Measurements from ENCODE around the gene RHEBL1.

RHEBL1 gene

DNA sequence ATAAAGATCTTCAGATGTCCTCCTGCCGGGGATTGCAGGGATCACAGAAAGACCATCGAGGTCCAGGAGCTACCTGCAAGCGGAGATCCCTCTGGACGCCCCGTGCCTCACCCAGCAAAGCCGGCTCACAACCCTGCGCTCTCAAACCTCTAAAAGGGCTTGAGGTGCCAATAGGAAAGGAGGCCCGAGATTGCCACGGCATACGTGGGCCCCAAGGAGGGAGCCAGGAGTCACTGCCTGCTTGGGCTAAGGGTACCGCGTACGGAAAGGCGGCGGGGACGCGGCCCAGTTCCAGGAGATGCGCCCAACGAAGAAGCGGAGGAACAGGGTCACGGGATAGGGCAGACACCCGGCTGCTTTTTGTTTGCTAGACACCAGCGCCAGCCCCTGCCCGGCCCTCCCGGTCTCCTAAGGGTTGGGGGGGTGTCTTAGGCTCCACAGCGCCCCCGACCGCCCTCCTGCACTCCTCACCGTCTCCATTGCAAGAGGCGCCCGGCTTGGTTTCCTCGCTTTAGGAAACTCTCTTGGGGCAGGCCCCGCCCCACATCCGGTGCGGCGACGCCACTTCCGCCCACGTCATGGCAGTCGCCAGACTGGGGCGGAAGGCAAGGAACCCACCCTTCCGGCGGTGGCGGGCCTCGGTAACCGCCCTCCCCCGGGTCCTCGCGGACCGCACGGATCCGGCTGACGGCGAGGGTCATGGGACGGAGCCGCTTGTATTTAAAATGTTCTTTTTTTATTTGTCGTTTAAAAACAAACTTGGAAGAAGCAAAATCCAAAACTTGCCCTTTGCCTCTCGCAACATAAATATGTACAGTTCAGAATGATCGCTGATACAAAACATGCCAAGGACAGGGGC lies 51.3 kb downstream of the RHEBL1 start, which contains the start of gene PRKAG1:
TSS of gene PRKAG1 (minus strand) at position 516 of the 859 bp plus-strand sequence. CDS start at position 480, 36 bp downstream.
- peak; percentile 99 for DNase-seq

DNA sequence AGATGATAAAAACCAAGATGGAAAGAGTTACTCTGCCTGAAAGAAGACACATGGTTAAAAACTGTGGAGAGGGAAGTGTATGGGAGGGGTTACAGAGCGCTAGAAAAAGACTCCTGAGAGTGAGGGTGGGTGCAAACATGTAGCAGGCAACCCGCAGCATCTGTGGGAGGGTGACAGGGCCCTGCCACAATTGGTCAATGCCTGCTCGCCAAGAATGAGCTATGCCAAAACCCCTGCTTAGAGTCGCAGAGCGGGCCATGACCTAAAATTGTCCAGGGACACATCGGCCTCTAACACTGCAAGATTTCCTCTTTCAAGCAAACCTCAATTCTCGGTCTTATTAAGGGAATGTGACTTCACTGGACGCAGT lies 51.9 kb downstream of the RHEBL1 start:
- no peak for DNase-seq

DNA sequence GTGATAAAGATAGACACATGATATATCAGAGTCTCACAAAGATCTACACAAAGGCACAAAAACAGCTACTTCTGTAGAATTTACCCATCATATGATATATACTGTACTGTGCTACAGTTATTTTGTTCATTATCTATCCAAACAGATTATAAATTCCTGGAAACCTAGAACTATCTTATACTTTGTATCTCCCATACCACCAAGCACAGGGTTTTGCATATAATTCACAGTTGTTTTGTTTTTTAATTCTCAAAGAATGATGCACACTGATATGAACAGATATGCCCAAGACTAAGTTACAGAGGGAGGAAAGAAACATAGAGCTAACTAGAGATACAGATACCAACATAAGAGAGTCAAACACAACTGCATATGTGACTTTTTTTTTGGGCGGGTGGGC lies 54.6 kb downstream of the RHEBL1 start:
- no peak for DNase-seq
